ENCODE results near the gene DARS1. TPM values are rescaled to one million over a fixed set of nuclear protein-coding genes. Genes with fewer than 3 reads are reported as not detected.

The DARS1 gene
- total RNA-seq, 1 donor from 2014 or later = 64.5 TPM

DNA sequence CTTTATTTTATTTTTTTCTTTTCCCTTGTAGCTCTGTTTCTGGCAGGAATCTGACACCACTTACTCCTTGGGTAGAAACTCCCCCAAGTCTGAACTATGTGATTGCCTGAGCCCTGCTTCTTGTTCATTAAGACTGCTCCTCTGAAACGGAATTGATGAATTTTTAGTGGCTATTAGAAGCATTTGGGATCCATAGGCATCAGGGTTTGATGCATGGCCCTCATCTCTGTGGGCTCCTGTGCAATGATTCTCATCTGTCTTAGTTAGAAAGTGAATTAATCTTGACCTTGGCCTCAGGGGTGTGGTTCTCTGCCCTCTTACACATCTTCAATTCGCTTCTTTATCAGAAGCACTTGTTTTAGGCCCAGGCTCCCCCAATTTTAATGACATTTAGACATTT lies 31.0 kb upstream of the DARS1 start:
- DNase-seq (ENCODE audit: low read depth, low spot score) = no peak

DNA sequence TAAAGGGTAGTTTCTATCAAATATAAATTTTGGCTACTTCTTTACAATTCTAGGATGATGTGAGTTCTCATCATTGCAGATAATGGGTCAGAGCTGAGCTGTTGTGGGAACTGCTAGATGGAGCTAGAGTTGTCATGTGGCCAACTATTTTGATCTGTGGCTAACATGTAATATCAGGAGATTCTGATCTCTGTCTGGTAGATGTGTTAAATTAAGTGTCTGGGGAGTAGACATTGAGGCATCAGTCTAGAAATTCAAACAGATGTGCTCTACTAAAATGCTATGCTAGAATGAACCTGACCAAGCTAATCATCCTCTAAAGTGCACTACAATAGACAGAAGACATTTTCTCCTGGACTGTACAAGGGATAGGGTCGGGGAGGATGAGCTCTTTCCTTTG lies 30.3 kb upstream of the DARS1 start:
- DNase-seq (ENCODE audit: low read depth, low spot score) = no peak

- no peak for DNase-seq (ENCODE audit: low read depth, low spot score)
These were observed 29.0 kb upstream of the DARS1 start for GRCh38 chr2:136014411-136014810.

GRCh38 chr2:136013955-136014354 lies 28.5 kb upstream of the DARS1 start:
- DNase-seq (ENCODE audit: low read depth, low spot score) = peak; percentile 20

DNA sequence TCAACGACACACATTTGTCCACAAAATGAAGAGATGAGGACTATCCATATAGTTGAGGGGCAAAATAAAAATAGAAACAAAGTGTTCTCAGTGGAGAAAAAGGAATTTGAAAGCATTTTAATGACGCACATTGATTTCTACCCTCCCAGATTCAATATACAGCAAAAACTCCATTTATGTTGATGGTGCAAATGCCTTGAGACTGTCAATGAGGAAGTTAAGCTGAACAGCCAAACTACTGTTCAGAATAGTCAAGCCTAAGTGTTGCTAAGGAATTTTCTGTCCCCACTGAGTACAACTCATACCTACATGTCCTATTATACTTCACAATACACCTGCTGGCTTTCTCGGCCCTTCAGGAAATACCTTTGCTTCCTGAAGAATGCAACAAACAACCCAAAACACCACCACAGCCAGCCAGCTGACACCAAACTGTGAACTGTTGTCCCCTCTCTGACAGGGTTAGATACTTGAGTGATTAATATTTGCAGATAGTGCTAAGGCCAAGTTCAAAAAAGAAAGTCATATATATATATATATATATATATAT lies 27.8 kb upstream of the DARS1 start:
- DNase-seq (ENCODE audit: low read depth, low spot score) = no peak

DNA sequence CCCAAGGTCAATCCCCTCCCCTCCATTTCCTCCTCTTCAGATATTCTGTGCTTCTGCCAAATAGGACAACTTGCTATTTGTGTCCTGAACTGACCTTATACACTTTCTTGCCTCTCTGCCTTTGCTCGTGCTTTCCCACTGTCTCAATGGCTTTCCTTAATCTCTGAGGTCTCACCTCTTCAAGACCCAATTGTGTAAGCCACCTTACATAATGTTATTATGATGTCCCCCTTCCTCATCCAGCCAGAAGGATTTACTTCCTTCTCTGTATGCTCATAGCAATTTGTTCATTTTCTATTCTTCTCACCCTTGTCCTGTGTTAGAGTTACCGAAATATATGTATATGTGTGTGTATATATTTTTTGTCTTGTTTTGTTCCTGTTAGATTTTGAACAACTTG lies 26.9 kb upstream of the DARS1 start:
- no peak for DNase-seq (ENCODE audit: low read depth, low spot score)

GRCh38 chr2:136010126-136010525 lies 24.7 kb upstream of the DARS1 start:
- no peak for DNase-seq (ENCODE audit: low read depth, low spot score)

DNA sequence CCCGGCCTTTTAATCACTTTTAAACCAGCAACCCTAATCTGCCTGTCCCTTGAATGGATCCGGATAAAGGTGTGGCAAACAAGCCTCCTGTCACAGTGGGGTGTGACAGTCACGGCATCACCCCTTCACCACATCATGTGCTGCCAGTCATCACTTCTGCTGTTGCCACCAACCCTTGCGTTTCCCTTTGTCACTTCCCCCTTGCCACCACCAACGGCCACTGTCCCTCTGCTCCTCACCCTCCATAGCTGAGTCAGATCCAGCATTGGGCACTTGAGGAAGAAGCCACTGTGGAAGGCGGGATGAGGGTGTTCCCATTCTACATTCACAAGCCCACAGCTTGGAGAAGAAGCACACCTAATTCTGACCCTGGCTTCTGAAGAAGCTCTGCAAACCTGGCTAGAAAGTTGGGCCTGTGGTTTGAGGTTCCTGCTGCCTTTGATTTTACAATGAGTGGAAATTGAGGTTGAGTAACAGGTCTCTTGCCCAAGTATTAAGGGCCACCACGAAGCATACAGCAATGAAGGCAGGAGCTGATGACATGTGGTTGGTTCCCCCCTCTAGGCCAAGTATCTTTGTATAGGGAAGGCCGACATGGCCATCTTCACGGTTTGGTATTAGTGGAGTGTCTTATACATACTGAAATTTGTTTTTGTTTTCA lies 22.9 kb upstream of the DARS1 start:
- DNase-seq (ENCODE audit: low read depth, low spot score) = no peak

DNA sequence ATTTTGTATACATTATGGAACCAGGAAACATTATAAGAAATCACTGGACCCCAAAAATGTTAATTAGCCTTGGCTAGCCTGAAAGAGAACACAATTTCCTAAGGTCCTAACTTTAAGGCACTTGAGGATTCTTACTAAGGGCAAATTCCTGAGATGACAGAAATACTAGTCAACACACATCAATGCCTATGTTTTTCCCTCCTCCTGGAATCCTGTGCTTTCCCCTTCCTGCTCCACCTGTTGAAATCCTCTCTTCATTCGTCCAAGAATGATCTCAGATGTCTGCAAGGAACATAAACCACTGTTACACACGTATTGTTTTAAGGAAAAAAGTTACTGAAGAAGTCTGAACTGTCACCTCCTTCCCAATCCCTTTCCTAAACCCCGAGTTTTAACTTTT lies 21.2 kb upstream of the DARS1 start:
- DNase-seq (ENCODE audit: low read depth, low spot score) = no peak

- no peak for DNase-seq (ENCODE audit: low read depth, low spot score)
These were observed 20.2 kb upstream of the DARS1 start for GRCh38 chr2:136005462-136006196.

GRCh38 chr2:136004965-136005364 lies 19.5 kb upstream of the DARS1 start:
- DNase-seq (ENCODE audit: low read depth, low spot score) = no peak

GRCh38 chr2:136001131-136001530 lies 15.7 kb upstream of the DARS1 start:
- no peak for DNase-seq (ENCODE audit: low read depth, low spot score)

- DNase-seq (ENCODE audit: low read depth, low spot score) = no peak
These were observed 15.1 kb upstream of the DARS1 start for GRCh38 chr2:136000502-136000901.

GRCh38 chr2:135999899-136000298 lies 14.5 kb upstream of the DARS1 start:
- no peak for DNase-seq (ENCODE audit: low read depth, low spot score)

DNA sequence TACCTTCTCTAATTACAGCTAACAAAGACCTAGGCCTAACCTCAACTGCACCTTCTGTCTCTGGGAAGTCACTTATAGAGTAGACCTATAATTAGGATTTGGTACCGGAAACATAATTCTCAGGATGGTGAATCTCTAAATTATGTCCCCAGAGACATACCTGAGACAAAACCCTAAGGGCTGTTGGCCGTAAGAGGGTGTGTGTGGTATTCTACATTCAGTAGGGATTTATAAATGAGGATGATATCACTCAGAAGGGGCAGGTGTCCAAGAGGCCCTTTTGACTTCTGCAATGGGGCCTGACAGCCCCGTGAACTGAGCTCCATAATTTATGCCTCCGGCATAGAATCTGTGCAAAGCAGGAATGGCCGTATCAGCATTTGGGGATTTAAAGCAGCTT lies 13.5 kb upstream of the DARS1 start:
- no peak for DNase-seq (ENCODE audit: low read depth, low spot score)

DNA sequence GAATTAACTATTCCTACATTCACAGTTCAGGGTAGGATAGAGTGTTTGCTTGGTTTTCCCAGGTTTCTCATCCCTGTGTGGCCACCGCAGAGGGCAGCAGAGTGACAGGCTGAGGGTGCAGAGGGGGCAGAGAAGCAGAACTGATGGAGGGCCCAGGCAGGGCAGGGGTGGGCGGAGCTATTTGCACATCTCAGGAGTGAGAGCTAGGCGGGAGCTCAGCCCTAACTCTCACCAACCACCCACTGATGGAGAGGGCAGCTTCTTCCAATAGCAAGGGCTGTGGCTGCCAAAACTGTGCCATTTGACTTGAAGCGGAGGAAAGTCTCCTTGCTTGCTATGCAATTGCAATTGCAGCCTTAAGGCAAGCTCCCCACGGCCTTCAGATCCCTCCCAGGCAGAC lies 12.0 kb upstream of the DARS1 start:
- no peak for DNase-seq (ENCODE audit: low read depth, low spot score)

GRCh38 chr2:135996304-135996703 lies 10.9 kb upstream of the DARS1 start:
- DNase-seq (ENCODE audit: low read depth, low spot score) = no peak

GRCh38 chr2:135994281-135994680 lies 8.9 kb upstream of the DARS1 start:
- no peak for DNase-seq (ENCODE audit: low read depth, low spot score)

GRCh38 chr2:135993421-135993820 lies 8.0 kb upstream of the DARS1 start:
- DNase-seq (ENCODE audit: low read depth, low spot score) = no peak

GRCh38 chr2:135991861-135992260 lies 6.4 kb upstream of the DARS1 start:
- no peak for DNase-seq (ENCODE audit: low read depth, low spot score)

DNA sequence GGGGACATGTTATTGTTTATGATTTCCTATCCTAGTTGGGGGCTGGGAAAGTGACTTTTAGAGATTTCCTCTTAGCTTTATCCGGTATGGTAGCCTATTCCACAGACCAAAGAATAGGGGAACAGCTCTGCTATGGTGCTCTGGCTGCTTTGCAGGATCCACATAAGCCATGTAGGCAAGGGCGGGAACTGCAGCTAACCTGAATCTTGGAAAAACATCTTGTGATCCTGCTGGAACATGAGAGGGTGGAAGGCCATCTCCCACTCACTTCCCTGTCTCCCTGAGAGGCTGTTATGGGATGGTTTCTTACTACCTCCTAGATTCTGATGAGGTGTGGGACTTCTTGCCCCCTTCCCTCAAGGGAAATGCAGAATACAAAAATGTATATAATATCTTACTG lies 2.0 kb upstream of the DARS1 start:
- no peak for DNase-seq (ENCODE audit: low read depth, low spot score)

DNA sequence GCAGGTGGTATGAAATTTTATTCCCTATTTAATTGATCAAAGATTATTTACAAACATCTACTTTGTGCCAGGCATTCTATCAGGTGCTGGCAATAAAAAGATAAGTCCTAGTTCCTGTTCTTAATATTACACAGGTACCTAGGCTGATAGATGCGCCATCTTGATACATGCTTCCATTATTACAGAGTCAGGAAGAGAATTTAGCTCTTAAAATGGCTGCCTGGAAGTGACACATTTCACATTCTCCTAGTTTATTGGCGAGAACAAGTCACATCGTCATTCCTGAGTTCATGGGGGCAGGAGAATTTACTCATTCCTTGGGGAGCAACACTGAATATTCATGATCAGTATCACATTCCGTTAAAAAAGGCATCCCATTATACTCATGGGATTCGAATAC lies 1.1 kb upstream of the DARS1 start:
- no peak for DNase-seq (ENCODE audit: low read depth, low spot score)

GRCh38 chr2:135985826-135986393 lies 484 bp upstream of the DARS1 start:
- no peak for DNase-seq (ENCODE audit: low read depth, low spot score)
